Vagina (tissue), 2 donors: ENCODE results near the gene MALRD1. TPM values are rescaled to one million over a fixed set of nuclear protein-coding genes. Genes with fewer than 3 reads are reported as not detected.

Experiments
- DNase-seq, 2 donors: peaks; one replicate each; pipeline ENCODE4 v3.0.0-alpha.2; 2017; ENCODE audit errors: extremely low spot score in 2 of 2
- H3K27ac ChIP-seq: fragments of 200-600 bp; sonication (generic); one replicate; pipeline ENCODE4 v1.5.1; 2019
- H3K27me3 ChIP-seq: fragments of 200-600 bp; sonication (generic); one replicate; pipeline ENCODE4 v1.5.1; 2019
- H3K36me3 ChIP-seq, 2 donors: fragments of 200-600 bp; sonication (generic); one replicate each; pipeline ENCODE4 v1.5.1; 2017 to 2019
- H3K4me1 ChIP-seq: fragments of 200-600 bp; sonication (generic); one replicate; pipeline ENCODE4 v1.5.1; 2019
- H3K4me3 ChIP-seq, 2 donors: fragments of 200-600 bp; sonication (generic); 1 replicate in 1 of 2; 2 replicates in 1 of 2; pipeline ENCODE4 v1.5.1; 2016 to 2019
- H3K9me3 ChIP-seq: fragments of 200-600 bp; sonication (generic); one replicate; pipeline ENCODE4 v1.5.1; 2019
- CTCF ChIP-seq, 3 experiments: fragments of 450-650 bp in 2 of 3; fragments of 200-600 bp in 1 of 3; sonication (generic) in 1 of 3; IDR thresholded peaks; one replicate each; pipeline ENCODE4 v1.5.1; 2017 to 2019; ENCODE audit warnings: antibody characterized with exemption in 3 of 3, mild to moderate bottlenecking in 2 of 3, moderate library complexity in 2 of 3
- POLR2A ChIP-seq, 2 donors: fragments of 450-650 bp; IDR thresholded peaks; one replicate each; pipeline ENCODE4 v1.6.1; 2017; ENCODE audit warnings: antibody characterized with exemption in 2 of 2, mild to moderate bottlenecking in 2 of 2, moderate library complexity in 2 of 2
- POLR2AphosphoS5 ChIP-seq, 2 donors: sonication (generic); formaldehyde crosslinking; IDR thresholded peaks; one replicate each; pipeline ENCODE4 v1.9.0; 2017; ENCODE audit warnings: antibody characterized with exemption in 2 of 2, mild to moderate bottlenecking in 2 of 2, low read depth in 1 of 2; ENCODE audit not compliant: insufficient read depth in 1 of 2
- intact Hi-C: fragments of 100-400 bp; cut with DNase I; formaldehyde crosslinking; loops from one replicate; pipeline ENCODE4 v1.15.1; 2023
- total RNA-seq: library from RNA; depleted of rRNA; stranded (reverse); fragments of >200 nt; gene quantifications from one replicate; pipeline ENCODE4 v1.2.3, GENCODE V29; 2016

The MALRD1 gene
- total RNA-seq, 1 donor from 2014 or later = 2.0 TPM

- H3K27ac ChIP-seq = no peak overlapping the region
- H3K36me3 ChIP-seq = no peaks in the 10 kb centered on the region
- DNase-seq = no peak
- H3K4me3 ChIP-seq = no peak overlapping the region
- TF ChIP-seq CTCF (IDR thresholded peaks at IDR 0.05) (no peak), POLR2A (IDR thresholded peaks at IDR 0.05) (no peak), POLR2AphosphoS5 (IDR thresholded peaks at IDR 0.05; ENCODE audit: insufficient read depth in 1 of 2, low read depth in 1 of 2) (no peak)
- H3K27me3 ChIP-seq = no peaks in the 10 kb centered on the region
- no peaks in the 10 kb centered on the region for H3K4me1 ChIP-seq
- H3K9me3 ChIP-seq = no peaks in the 10 kb centered on the region
- intact Hi-C loops = no loop called here
These were observed 146.3 kb downstream of the MALRD1 start for GRCh38 chr10:19194866-19195265.

GRCh38 chr10:19195698-19196097 lies 147.1 kb downstream of the MALRD1 start:
- TF ChIP-seq CTCF (IDR thresholded peaks at IDR 0.05) = no peak
- no peak for TF ChIP-seq POLR2AphosphoS5 (IDR thresholded peaks at IDR 0.05; ENCODE audit: insufficient read depth in 1 of 2, low read depth in 1 of 2)
- no peak for TF ChIP-seq POLR2A (IDR thresholded peaks at IDR 0.05)
- no peaks in the 10 kb centered on the region for H3K27me3 ChIP-seq
- no peaks in the 10 kb centered on the region for H3K9me3 ChIP-seq
- DNase-seq = no peak
- H3K36me3 ChIP-seq = no peaks in the 10 kb centered on the region
- H3K4me3 ChIP-seq = no peak overlapping the region
- intact Hi-C loops = no loop called here
- H3K27ac ChIP-seq = no peak overlapping the region
- H3K4me1 ChIP-seq = no peaks in the 10 kb centered on the region

GRCh38 chr10:19200211-19200610 lies 151.6 kb downstream of the MALRD1 start:
- TF ChIP-seq CTCF (IDR thresholded peaks at IDR 0.05) (no peak), POLR2A (IDR thresholded peaks at IDR 0.05) (no peak), POLR2AphosphoS5 (IDR thresholded peaks at IDR 0.05; ENCODE audit: insufficient read depth in 1 of 2, low read depth in 1 of 2) (no peak)
- H3K4me1 ChIP-seq = no peaks in the 10 kb centered on the region
- DNase-seq = no peak
- H3K4me3 ChIP-seq = no peak overlapping the region
- intact Hi-C loops = no loop called here
- H3K27me3 ChIP-seq = no peaks in the 10 kb centered on the region
- no peak overlapping the region for H3K27ac ChIP-seq
- no peaks in the 10 kb centered on the region for H3K9me3 ChIP-seq
- no peaks in the 10 kb centered on the region for H3K36me3 ChIP-seq

- Histone ChIP-seq H3K4me3 (no peak overlapping the region), H3K9me3 (no peaks in the 10 kb centered on the region), H3K4me1 (no peaks in the 10 kb centered on the region), H3K36me3 (no peaks in the 10 kb centered on the region), H3K27ac (no peak overlapping the region), H3K27me3 (no peaks in the 10 kb centered on the region)
- no peak for DNase-seq
- TF ChIP-seq POLR2AphosphoS5 (IDR thresholded peaks at IDR 0.05; ENCODE audit: insufficient read depth in 1 of 2, low read depth in 1 of 2) (no peak), POLR2A (IDR thresholded peaks at IDR 0.05) (no peak), CTCF (IDR thresholded peaks at IDR 0.05) (no peak)
- intact Hi-C loops = no loop called here
These were observed 155.8 kb downstream of the MALRD1 start for GRCh38 chr10:19204246-19204917.

GRCh38 chr10:19209319-19209718 lies 160.7 kb downstream of the MALRD1 start:
- no peaks in the 10 kb centered on the region for H3K36me3 ChIP-seq
- no peak overlapping the region for H3K27ac ChIP-seq
- intact Hi-C loops = no loop called here
- H3K4me3 ChIP-seq = no peak overlapping the region
- no peaks in the 10 kb centered on the region for H3K27me3 ChIP-seq
- no peak for DNase-seq
- no peaks in the 10 kb centered on the region for H3K4me1 ChIP-seq
- TF ChIP-seq POLR2AphosphoS5 (IDR thresholded peaks at IDR 0.05; ENCODE audit: insufficient read depth in 1 of 2, low read depth in 1 of 2) (no peak), CTCF (IDR thresholded peaks at IDR 0.05) (no peak), POLR2A (IDR thresholded peaks at IDR 0.05) (no peak)
- no peaks in the 10 kb centered on the region for H3K9me3 ChIP-seq
